Type B pancreatic cell (in vitro differentiated cells): ENCODE results near the gene RHEX. TPM values are rescaled to one million over a fixed set of nuclear protein-coding genes. Genes with fewer than 3 reads are reported as not detected.

Source experiments
- DNase-seq: peaks from one replicate; pipeline ENCODE4 v3.0.0; 2021; ENCODE audit warnings: mixed read lengths; ENCODE audit not compliant: unreplicated experiment; ENCODE audit errors: extremely low spot score
- H3K27ac Mint-ChIP-seq: 2 replicates; pipeline ENCODE4 v1.8.0; 2021; ENCODE audit warnings: mild to moderate bottlenecking, mixed read lengths
- H3K27me3 Mint-ChIP-seq: 2 replicates; pipeline ENCODE4 v1.8.0; 2021; ENCODE audit warnings: mixed read lengths
- H3K36me3 Mint-ChIP-seq: 2 replicates; pipeline ENCODE4 v1.8.0; 2021; ENCODE audit warnings: mixed read lengths
- H3K4me1 Mint-ChIP-seq: one replicate; pipeline ENCODE4 v1.8.0; 2021; ENCODE audit warnings: mixed read lengths; ENCODE audit not compliant: unreplicated experiment
- H3K4me3 Mint-ChIP-seq: 2 replicates; pipeline ENCODE4 v1.8.0; 2021; ENCODE audit warnings: mild to moderate bottlenecking, mixed read lengths
- H3K9me3 Mint-ChIP-seq: 2 replicates; pipeline ENCODE4 v1.8.0; 2021; ENCODE audit warnings: mixed read lengths
- CTCF ChIP-seq: fragments of 200-600 bp; sonication (generic); conservative IDR thresholded peaks from 2 replicates; pipeline ENCODE4 v1.5.0; 2021; ENCODE audit warnings: antibody characterized with exemption, mild to moderate bottlenecking
- total RNA-seq: library from RNA; stranded (reverse); gene quantifications from 2 replicates; pipeline ENCODE4 v1.2.1, GENCODE V29; 2021; ENCODE audit warnings: low replicate concordance

Gene RHEX
- total RNA-seq, 1 donor from 2014 or later: not detected

- peaks cover under 1% of the 10 kb centered on the region for H3K9me3 Mint-ChIP-seq
- peaks cover 10% of the 10 kb centered on the region for H3K27me3 Mint-ChIP-seq
- peaks cover 5% of the 10 kb centered on the region for H3K4me1 Mint-ChIP-seq
- no peak for DNase-seq
- TF ChIP-seq CTCF: no peak
- H3K36me3 Mint-ChIP-seq: no peaks in the 10 kb centered on the region
- H3K4me3 Mint-ChIP-seq: no peak overlapping the region
- no peak overlapping the region for H3K27ac Mint-ChIP-seq
Measured at GRCh38 chr1:206065547-206066145, 12.7 kb downstream of the RHEX start.

DNA sequence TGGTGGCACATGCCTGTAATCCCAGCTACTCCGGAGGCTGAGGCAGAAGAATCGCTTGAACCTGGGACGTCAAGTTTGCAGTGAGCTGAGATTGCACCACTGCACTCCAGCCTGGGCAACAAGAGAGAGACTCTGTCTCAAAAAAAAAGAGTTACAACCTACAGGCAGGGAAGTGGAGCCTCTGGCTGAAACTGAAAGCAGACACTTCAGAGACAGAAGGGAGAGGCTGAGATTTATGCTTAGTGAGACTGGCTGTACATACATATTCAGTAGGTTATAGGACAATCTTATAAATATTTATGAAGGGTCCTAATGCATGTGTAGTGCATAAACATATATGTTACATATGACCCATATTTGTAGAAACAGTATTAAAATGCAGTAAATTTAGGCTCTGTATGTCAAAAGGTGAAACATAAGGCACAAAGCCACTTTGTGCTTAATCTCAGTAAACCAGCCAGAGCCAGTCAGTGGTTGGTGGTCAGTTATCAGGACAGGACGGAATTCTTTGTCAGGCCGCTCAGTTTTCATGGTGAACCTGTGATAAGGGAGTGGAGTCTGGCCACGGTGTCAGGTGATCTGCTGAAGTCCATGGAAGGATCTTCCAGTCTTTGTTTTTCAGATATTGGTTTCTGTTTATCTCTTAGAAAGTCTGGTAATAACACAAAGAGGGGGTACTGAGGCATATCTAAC lies 13.7 kb downstream of the RHEX start:
- Mint-ChIP-seq H3K27ac (no peak overlapping the region), H3K4me1 (peaks cover 5% of the 10 kb centered on the region), H3K27me3 (peaks cover 10% of the 10 kb centered on the region), H3K9me3 (no peaks in the 10 kb centered on the region), H3K4me3 (no peak overlapping the region), H3K36me3 (no peaks in the 10 kb centered on the region)
- no peak for DNase-seq
- TF ChIP-seq CTCF: no peak

GRCh38 chr1:206067486-206068227 lies 14.7 kb downstream of the RHEX start:
- H3K27ac Mint-ChIP-seq: no peak overlapping the region
- H3K4me1 Mint-ChIP-seq: peaks cover 5% of the 10 kb centered on the region
- H3K27me3 Mint-ChIP-seq: peaks cover 10% of the 10 kb centered on the region
- TF ChIP-seq CTCF: no peak
- no peaks in the 10 kb centered on the region for H3K36me3 Mint-ChIP-seq
- H3K9me3 Mint-ChIP-seq: no peaks in the 10 kb centered on the region
- DNase-seq: no peak
- no peak overlapping the region for H3K4me3 Mint-ChIP-seq

- H3K27ac Mint-ChIP-seq: no peak overlapping the region
- DNase-seq: no peak
- H3K9me3 Mint-ChIP-seq: no peaks in the 10 kb centered on the region
Measured at GRCh38 chr1:206068314-206068713, 15.3 kb downstream of the RHEX start.

More at GRCh38 chr1:206068314-206068713, 15.3 kb downstream of the RHEX start:
- no peaks in the 10 kb centered on the region for H3K36me3 Mint-ChIP-seq
- peaks cover 5% of the 10 kb centered on the region for H3K4me1 Mint-ChIP-seq
- no peak overlapping the region for H3K4me3 Mint-ChIP-seq
- H3K27me3 Mint-ChIP-seq: peaks cover 10% of the 10 kb centered on the region
- TF ChIP-seq CTCF: no peak
